Left ventricle myocardium inferior (tissue), 1 donor: ENCODE results near the gene TBCC. TPM values are rescaled to one million over a fixed set of nuclear protein-coding genes. Genes with fewer than 3 reads are reported as not detected.

Experiments used
- DNase-seq: peaks from one replicate; pipeline ENCODE4 v3.0.0-alpha.2; 2020
- H3K27ac ChIP-seq: fragments of 200-600 bp; replicated peaks from 2 replicates; pipeline ENCODE4 v1.8.0; 2021
- H3K27me3 ChIP-seq: fragments of 200-600 bp; 2 replicates; pipeline ENCODE4 v1.8.0; 2021; ENCODE audit warnings: low read depth
- H3K36me3 ChIP-seq: fragments of 200-600 bp; 2 replicates; pipeline ENCODE4 v1.8.0; 2021
- H3K4me1 ChIP-seq: fragments of 200-600 bp; 2 replicates; pipeline ENCODE4 v1.8.0; 2021
- H3K4me3 ChIP-seq: fragments of 200-600 bp; 2 replicates; pipeline ENCODE4 v1.8.0; 2021; ENCODE audit warnings: mild to moderate bottlenecking, moderate library complexity
- H3K9me3 ChIP-seq: fragments of 200-600 bp; replicated peaks from 2 replicates; pipeline ENCODE4 v1.8.0; 2021
- CTCF ChIP-seq: fragments of 200-600 bp; IDR thresholded peaks from 2 replicates; pipeline ENCODE4 v1.8.0; 2021; ENCODE audit warnings: antibody characterized with exemption, mild to moderate bottlenecking, borderline replicate concordance
- intact Hi-C: fragments of 100-400 bp; cut with micrococcal nuclease; formaldehyde crosslinking; loops from one replicate; pipeline ENCODE4 v1.11.0; 2022
- total RNA-seq: library from RNA; stranded (reverse); fragmentation: NEBNext Ultra II Directional; extraction: Animal tissue kit (Norgen Biotek cat#: 25700); gene quantifications from one replicate; pipeline ENCODE4 v1.2.1, GENCODE V29; 2021
- donor health status: DM: no; HTN: yes; CAD: no; lungs with severe emphysema.

TBCC gene
- total RNA-seq, 1 donor from 2014 or later, result 12.8 TPM

GRCh38 chr6:42714098-42714761, 31.7 kb downstream of the TBCC start:
- no peak overlapping the region for H3K27ac ChIP-seq
- peaks cover 5% of the 10 kb centered on the region for H3K36me3 ChIP-seq
- TF ChIP-seq CTCF, result no peak
- DNase-seq, result no peak
- H3K4me1 ChIP-seq, result peaks cover 10% of the 10 kb centered on the region
- H3K9me3 ChIP-seq, result peaks cover 15% of the 10 kb centered on the region
- H3K27me3 ChIP-seq, result no peaks in the 10 kb centered on the region
- no peak overlapping the region for H3K4me3 ChIP-seq
- intact Hi-C loops, result no loop called here

GRCh38 chr6:42711930-42712329, 34.0 kb downstream of the TBCC start:
- H3K9me3 ChIP-seq, result peaks cover 15% of the 10 kb centered on the region
- no peak for DNase-seq
- no peaks in the 10 kb centered on the region for H3K27me3 ChIP-seq
- no peak overlapping the region for H3K27ac ChIP-seq
- no peak for TF ChIP-seq CTCF
- H3K36me3 ChIP-seq, result peaks cover 5% of the 10 kb centered on the region
- no peak overlapping the region for H3K4me3 ChIP-seq
- peaks cover 10% of the 10 kb centered on the region for H3K4me1 ChIP-seq
- intact Hi-C loops, result no loop called here

DNA sequence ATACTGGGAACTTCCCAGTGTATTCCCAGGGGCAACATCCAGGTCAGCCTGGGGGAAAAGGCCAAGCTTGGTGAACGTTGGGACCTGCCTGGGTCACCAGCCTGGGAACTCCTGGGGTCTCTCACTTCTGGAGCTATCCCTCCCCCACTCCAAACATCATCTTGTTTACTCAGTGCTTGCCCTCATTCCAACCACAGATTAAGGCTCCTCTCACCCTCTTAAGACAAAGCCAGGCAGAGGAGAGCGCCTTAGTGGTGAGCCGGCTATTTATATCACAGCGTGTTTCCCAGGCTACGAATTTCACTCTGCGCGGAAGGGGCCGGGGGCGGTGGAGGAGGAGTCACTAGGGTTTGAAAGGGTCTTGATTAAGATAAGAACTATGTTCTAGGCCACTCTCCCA, 35.6 kb downstream of the TBCC start:
- Histone ChIP-seq H3K27me3 (no peaks in the 10 kb centered on the region), H3K9me3 (peaks cover 15% of the 10 kb centered on the region), H3K4me3 (no peak overlapping the region), H3K27ac (no peak overlapping the region), H3K36me3 (peaks cover 5% of the 10 kb centered on the region), H3K4me1 (peaks cover 10% of the 10 kb centered on the region)
- DNase-seq, result no peak
- no peak for TF ChIP-seq CTCF
- intact Hi-C loops, result no loop called here

- no peak overlapping the region for H3K27ac ChIP-seq
- H3K27me3 ChIP-seq, result no peaks in the 10 kb centered on the region
- TF ChIP-seq CTCF, result no peak
- H3K9me3 ChIP-seq, result peaks cover 15% of the 10 kb centered on the region
- no peak for DNase-seq
- H3K36me3 ChIP-seq, result peaks cover 5% of the 10 kb centered on the region
- intact Hi-C loops, result no loop called here
- peaks cover 10% of the 10 kb centered on the region for H3K4me1 ChIP-seq
- no peak overlapping the region for H3K4me3 ChIP-seq
These were observed 36.0 kb downstream of the TBCC start for GRCh38 chr6:42709871-42710270.

DNA sequence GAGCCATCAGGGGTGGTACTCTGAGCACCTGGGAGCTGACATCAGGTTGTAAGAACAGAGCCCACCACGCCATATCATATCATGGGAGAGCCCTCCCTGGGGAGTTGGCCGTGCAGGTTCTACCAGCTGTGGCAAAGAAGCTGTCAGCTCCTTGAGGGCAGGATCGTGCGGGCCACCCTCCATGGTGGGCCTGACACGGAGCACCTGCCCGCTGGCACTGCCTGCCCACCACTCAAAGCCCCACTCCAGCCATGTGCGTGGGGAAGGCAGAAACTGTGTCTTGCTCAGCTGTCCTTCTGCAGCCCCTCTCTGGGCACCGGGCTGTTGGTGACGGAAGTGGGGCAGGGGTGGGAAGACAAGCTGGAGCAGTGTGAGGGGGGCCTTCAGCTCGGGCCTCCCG, 37.8 kb downstream of the TBCC start:
- Histone ChIP-seq H3K4me1 (peaks cover 16% of the 10 kb centered on the region), H3K4me3 (no peak overlapping the region), H3K36me3 (peaks cover 5% of the 10 kb centered on the region), H3K9me3 (peaks cover 15% of the 10 kb centered on the region), H3K27me3 (no peaks in the 10 kb centered on the region), H3K27ac (no peak overlapping the region)
- no peak for TF ChIP-seq CTCF
- intact Hi-C loops, result no loop called here
- no peak for DNase-seq
